GM21786 (cell line): ENCODE measurements around the gene B9D2.
A peak's percentile ranks its signal among the peaks of the same experiment; 100 is the strongest.
"Not testable (repeated sequence)": the region's sequence is repeated elsewhere in the genome, so short reads cannot be mapped to it uniquely, and the experiment has no call there.

Source experiments
- ATAC-seq: cut with Tn5 transposase; IDR thresholded peaks from one replicate; pipeline ENCODE4 v1.9.1; 2021; ENCODE audit not compliant: unreplicated experiment

B9D2 gene

GRCh38 chr19:41391618-41392017 lies 27.7 kb upstream of the B9D2 start:
- no peak for ATAC-seq

- no peak for ATAC-seq
These were observed 22.5 kb upstream of the B9D2 start for GRCh38 chr19:41386442-41386841.

- ATAC-seq = no peak
These were observed 20.4 kb upstream of the B9D2 start for GRCh38 chr19:41384351-41384750.

- ATAC-seq = not testable (repeated sequence)
These were observed 17.6 kb upstream of the B9D2 start for GRCh38 chr19:41381536-41381935.

GRCh38 chr19:41377977-41378709 lies 14.2 kb upstream of the B9D2 start:
- ATAC-seq = no peak

- ATAC-seq = no peak
These were observed 13.0 kb upstream of the B9D2 start for GRCh38 chr19:41376998-41377365.

- ATAC-seq = no peak
These were observed 12.5 kb upstream of the B9D2 start, which contains the start of gene TMEM91 for GRCh38 chr19:41376241-41376997. Gene TMEM91 (plus strand): TSS chr19:41376533. CDS start chr19:41378310, 1,777 bp downstream.

GRCh38 chr19:41373993-41374392 lies 10.0 kb upstream of the B9D2 start:
- ATAC-seq = no peak

- ATAC-seq = no peak
These were observed 8.6 kb upstream of the B9D2 start for GRCh38 chr19:41372501-41372900.

- no peak for ATAC-seq
These were observed 7.6 kb upstream of the B9D2 start for GRCh38 chr19:41371541-41371940.

- not testable (repeated sequence) for ATAC-seq
These were observed 7.2 kb upstream of the B9D2 start for GRCh38 chr19:41371119-41371518.

- ATAC-seq = no peak
These were observed 5.8 kb upstream of the B9D2 start for GRCh38 chr19:41369769-41370168.

- ATAC-seq = peak; percentile 42
These were observed 3.9 kb upstream of the B9D2 start for GRCh38 chr19:41367848-41368301.

- no peak for ATAC-seq
These were observed 2.1 kb upstream of the B9D2 start for GRCh38 chr19:41366089-41366488.

GRCh38 chr19:41364524-41365391 lies 809 bp upstream of the B9D2 start:
- ATAC-seq = no peak

GRCh38 chr19:41363371-41363752 lies 587 bp downstream of the B9D2 start:
- ATAC-seq = no peak

GRCh38 chr19:41362143-41362847 lies 1.7 kb downstream of the B9D2 start:
- no peak for ATAC-seq

- ATAC-seq = no peak
These were observed 4.2 kb downstream of the B9D2 start for GRCh38 chr19:41359741-41360140.

GRCh38 chr19:41357746-41358145 lies 6.2 kb downstream of the B9D2 start:
- ATAC-seq = no peak

GRCh38 chr19:41356984-41357739 lies 6.8 kb downstream of the B9D2 start:
- ATAC-seq = no peak
